NCI-H510A treated with DMSO at 0.1 percent for 48 hours (cell line): ENCODE data around the gene ADI1.
"Not testable (repeated sequence)": the region's sequence is repeated elsewhere in the genome, so short reads cannot be mapped to it uniquely, and the experiment has no call there.

Source experiments
- DNase-seq: peaks from one replicate; lab custom pipeline; 2025; lab: John Stamatoyannopoulos, UW

Gene ADI1

DNA sequence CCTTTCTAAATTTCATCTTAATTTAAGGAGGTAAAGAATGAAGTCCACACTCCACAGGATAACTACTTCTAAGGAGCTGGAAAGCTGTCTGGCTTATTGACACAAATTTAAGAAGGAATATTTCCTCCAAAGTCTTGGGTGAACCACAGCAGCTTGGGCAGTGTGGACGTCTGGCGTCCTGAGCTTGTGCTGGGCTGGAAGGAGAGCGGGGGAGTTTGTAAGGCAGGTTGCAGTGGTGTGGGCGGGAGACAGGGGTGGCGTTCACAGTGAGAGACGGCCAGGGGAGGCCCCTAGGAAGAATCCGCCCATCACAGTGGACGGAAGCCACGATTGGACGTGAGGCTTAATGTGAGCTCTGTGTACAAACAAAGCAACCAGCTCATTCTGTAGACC, 25.7 kb downstream of the ADI1 start:
- peak; percentile 87 for DNase-seq

DNA sequence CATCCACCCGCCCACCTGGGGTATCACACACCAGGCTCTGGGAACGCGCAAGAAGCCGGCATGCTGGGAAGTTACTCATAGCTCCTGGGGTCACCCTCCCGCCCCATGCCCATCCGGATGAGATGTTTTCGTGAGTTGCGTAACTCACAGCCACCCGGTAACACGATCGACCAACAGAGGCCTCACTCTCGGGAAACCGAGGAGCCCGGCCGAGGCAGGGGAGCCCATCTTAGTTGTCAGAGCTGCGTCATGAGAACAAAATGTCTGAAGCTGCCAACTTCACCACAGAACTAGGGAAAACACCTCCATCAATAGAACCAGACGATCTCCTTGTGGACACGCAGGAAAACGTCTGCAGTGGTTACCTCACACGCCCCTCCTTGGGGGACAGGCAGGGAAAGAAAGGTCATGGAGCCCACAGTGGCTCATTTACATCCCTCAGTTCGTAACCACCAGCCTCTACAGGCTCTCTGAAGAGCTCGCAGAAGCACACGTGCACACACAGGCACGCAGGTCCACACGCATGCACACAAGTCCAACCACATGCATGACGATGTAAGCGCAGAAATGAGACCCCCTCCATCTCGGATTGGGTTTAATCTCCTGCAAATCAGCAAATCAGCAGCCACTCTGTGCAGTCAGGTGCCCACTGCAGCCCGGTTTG, 26.2 kb downstream of the ADI1 start:
- no peak for DNase-seq

DNA sequence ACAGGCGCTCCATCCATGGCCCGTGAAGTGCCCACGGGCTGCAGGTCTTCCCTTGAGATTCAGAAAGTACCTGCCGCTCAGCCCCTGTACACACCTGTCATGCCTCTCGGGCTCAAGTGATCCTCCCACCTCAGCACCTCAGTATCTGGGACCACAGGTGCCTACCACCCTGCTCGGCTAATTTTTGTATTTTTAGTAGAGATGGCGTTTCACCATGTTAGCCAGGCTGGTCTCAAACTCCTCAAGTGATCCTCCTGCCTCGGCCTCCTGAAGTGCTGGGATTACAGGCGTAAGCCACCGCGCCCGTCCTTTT, 26.9 kb downstream of the ADI1 start:
- not testable (repeated sequence) for DNase-seq

DNA sequence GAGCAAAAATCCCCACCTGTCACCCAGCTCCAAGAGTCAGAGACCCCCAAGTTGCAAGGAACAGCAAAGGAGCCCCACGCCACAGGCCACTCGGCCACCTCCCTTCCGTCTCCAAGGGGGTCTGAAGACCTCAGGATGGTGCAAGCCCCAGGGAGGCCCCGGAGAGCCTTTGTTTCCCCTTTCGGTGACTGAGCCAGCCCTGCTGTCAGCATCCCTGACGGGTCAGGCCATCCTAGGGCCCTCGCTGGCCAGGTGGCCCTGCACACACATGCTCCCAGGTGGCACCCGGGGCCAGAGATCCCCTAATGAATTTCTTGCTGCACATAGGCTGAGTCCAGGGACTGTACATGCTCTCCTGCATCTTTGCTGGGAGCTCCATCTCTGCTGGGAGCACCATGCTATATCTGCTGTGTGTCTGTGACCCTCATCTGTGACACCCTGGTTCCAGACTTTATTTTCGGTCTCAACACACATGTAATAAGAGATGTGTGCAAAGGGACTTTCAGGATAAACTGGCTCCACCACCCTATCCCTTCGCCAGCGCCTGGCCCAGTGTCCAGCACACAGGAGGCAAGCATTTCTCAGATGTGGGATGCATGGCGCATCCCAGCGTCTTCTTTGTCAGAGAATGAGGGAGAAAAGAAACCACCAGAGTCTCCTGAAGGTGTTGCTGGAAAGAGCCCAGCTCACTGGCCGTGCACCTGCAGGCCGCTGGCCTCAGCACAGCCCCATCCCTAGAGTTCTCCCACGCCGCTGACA, 27.4 kb downstream of the ADI1 start:
- DNase-seq, result no peak

DNA sequence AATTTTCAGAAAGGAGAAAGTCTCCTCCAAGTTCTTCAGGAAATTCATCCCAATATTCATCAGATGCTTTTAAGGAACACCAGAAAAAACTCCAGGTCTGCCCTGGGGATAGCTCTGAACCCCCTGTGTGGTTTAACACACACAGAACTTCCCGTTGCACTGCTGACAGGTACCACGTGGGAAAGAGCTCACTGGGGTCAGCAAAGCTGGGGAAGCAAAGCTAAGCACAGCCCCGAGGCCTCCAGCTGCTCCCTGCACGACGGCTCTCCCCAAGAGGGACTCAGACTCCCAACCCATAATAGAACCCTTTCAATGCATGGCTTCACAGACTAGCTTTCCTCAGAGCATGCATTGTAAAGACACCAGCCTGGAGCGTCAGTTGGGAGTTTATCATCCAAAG, 28.0 kb downstream of the ADI1 start:
- no peak for DNase-seq

DNA sequence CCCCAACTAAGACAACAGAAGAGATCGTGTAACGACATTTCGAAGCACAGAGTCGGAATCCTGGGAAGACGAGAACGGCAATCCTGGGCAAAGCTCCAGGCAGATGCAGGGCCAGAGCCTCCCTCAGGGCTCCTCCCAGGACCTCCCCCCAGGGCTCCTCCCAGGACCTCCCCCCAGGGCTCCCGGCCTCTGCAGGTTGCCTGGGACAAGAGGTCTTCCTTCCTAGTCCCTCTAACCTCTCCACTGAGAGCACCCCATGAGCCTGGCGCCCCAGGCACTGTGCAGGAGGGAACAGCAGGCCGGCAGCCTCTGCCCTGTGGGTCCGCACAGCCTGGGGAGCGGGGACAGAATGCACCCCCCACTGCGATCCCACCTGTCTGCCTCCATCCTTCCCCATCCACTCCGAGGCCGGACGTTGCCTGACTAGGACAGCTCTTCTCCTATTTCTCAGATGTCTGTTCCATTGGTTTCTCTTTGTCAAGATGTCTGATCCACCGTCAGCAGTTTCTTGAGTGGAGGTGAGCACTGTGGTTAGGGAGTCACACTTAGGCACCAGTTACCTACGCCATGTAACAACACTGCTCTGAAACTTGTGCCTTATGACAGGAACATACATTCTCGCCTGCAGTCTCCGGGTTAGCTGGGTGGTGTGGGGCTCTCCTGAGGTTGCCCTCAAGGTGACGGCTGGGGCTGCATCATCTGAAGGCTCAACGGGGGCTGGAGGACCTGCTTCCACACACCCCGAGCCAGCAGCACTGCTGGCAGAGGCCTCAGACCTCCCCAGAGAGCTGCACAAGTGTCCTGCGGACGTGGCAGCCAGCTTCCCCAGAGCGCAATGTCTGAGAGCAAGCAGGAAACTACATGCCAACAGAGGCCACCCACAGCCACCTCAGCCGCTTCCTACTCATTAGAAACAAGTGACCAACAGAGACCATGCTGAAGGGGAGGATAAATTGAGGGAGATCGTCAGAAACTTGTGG, 28.9 kb downstream of the ADI1 start:
- DNase-seq, result no peak

DNA sequence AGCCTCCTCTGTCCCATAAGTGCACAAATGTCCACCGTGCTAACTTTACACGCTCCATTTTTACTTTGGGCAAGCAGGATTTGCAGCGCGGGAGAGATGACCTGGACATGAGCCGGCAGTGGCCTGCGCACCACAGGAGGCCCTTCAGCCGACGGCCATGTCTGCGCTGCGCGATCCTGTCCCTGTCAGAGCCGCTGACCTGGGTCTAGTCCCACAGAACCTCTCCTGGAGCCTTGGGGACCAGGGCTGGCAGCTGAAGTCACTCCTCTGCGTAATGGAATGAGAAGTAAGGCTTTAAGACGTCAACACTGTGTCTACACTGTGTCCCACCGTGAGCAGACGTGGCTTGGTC, 29.6 kb downstream of the ADI1 start:
- no peak for DNase-seq

DNA sequence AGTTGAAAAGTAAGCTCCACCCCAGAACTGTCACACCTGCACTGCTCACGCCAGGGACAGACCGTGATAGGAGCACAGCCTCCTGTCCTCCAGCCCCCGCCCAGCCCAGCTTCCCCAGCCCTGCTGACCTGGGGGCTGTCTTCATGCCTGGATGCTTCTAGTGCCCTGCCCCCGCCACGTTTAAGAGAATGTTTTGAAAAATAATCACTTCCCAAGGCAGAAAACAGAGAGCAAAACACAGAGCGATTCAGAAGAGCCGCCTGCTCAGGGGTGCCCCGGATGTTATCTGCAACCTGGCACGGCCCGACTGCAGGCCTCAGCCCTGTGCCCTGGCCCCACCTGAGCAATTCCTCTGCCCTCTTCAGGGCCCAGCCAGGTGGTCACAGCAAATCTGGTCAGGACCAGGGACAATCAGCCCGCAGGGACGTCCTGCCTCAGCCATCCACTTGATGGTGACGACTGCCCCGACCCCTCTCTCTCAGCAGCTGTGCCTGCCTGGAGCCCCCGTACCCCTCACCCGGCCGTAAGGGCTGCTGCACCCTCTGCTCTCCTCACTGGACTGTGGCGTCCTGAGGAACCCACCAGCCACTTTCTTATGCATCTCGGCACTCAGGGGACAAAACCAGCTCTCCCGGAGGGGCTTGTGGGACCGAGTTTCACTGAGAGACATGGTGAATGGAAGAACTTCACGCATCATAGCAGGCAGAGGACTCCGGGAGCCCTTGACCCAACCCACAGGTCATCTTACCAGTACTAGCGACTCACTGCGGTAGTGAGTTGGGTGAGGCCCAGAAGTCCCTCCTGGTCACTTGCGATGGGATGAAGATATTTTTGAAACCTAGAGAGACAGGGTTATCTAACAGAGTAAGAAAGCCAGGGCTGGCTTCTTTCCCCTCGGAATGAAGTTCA, 30.2 kb downstream of the ADI1 start:
- peak; percentile 48 for DNase-seq

DNA sequence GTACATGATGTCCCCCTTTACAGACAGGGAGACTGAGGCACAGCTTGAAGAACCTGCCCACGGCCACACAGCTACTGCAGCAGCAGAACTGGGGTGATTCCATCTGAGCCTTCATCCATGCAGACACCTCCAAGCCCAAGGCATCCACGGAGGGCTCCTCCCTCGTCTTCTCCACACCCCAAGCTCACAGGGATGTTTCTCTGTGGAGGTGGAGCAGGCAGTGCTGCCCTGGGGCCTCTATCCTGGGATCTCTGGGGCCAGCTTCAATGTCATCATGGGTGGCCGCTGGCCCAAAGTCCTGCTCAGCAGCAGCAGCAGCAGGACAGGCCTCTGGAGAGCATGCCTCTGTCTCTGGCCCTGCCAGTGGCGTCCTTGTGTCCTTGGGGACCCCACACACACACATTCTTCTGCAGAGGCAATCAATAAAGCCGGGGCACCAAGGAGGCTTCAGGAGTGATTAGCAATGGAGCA, 31.2 kb downstream of the ADI1 start:
- DNase-seq, result no peak

DNA sequence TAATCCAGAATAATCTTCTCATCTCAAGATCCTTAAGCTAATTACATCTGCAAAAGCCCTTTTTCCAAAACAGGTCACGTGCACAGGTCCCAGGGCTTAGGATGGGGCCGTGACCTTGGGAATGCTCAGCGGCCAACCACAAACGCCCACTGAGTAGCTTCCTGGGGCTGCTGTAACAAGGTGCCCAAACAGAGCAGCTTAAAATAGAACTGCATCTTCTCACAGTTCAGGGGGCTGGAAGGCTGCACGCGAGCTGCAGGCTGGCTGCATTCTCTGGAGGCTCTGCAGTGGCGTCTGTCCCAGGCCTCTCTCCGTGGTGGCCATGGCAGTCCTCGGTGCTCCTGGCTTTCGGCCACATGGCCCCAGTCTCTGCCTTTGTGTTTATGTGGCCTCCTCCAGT, 31.9 kb downstream of the ADI1 start:
- DNase-seq, result no peak

DNA sequence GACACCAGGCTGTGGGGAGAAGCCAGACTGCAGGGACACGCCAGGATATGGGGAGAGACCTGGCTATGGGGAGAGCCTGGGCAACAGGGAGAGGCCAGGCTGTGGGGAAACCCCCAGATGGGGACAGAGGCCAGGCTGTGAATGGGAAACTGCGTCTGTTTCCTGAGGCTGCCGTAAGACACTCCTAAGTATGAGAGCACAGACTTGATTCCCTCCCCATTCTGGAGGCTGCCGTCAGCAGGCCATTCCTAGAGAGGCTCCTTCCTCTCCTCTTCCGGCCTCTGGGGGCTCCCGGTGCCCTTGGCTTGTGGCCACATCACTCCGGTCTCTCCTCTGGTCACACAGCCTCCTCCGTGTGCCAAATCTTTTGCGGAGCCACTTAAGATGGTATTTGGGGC, 32.3 kb downstream of the ADI1 start:
- no peak for DNase-seq

DNA sequence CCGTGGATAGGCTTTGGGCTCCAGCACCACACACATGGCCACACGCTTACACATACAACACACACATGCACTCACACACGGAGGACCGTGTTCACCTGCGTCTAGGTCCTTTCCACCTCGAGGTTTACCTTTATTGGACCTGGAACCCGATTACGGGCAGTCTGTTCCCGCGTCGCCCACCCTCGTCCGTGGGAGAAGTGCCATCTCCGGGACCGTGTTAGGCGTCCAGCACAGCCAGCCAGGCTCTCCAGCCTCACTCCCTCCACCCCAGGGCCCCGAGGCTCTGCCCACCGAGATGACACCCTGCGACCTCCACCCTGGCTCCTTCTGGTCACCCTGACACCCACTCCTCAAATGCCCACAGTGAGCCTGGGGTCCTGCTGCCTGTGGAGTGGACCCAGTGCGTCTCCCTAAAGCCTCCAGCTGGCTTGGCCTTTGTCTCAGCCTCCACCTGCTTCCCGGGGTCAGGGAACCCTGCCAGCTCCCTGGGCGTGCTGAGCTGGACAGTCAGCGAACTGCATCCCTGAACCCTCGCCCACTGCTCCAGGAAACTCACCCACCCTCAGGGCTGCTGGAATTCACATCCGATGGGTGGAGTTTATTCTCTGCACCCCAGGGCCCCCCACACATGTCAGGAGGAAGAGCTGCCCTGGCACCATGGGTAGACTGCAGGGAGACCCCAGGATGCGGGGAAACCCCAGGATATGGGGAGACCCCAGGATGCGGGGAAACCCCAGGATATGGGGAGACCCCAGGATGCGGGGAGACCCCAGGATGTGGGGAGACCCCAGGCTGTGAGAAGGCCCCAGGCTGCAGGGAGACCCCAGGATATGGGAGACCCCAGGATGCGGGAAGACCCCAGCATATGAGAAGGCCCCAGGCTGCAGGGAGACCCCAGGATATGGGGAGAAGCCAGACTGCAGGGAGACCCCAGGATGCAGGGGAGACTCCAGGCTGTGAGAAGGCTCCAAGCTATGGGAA, 33.0 kb downstream of the ADI1 start:
- DNase-seq, result no peak

DNA sequence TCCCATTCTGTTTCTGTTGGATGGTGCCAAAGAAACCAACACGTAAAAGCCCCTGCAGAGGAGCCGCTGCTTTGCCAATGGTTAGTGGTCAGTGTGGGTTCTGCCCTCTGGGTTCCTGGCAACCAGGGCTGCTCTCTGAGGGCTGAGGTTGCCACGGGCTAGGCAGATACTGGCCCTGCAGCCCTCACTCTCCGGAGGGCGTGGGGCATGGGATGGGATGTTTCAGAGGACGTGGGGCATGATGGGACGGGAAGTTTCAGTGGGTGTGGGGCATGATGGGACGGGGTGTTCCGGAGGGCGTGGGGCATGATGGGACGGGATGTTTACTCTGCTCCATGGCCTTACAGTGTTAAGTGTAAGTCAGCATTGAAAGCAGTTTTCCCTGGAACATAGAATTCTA, 34.2 kb downstream of the ADI1 start:
- no peak for DNase-seq

DNA sequence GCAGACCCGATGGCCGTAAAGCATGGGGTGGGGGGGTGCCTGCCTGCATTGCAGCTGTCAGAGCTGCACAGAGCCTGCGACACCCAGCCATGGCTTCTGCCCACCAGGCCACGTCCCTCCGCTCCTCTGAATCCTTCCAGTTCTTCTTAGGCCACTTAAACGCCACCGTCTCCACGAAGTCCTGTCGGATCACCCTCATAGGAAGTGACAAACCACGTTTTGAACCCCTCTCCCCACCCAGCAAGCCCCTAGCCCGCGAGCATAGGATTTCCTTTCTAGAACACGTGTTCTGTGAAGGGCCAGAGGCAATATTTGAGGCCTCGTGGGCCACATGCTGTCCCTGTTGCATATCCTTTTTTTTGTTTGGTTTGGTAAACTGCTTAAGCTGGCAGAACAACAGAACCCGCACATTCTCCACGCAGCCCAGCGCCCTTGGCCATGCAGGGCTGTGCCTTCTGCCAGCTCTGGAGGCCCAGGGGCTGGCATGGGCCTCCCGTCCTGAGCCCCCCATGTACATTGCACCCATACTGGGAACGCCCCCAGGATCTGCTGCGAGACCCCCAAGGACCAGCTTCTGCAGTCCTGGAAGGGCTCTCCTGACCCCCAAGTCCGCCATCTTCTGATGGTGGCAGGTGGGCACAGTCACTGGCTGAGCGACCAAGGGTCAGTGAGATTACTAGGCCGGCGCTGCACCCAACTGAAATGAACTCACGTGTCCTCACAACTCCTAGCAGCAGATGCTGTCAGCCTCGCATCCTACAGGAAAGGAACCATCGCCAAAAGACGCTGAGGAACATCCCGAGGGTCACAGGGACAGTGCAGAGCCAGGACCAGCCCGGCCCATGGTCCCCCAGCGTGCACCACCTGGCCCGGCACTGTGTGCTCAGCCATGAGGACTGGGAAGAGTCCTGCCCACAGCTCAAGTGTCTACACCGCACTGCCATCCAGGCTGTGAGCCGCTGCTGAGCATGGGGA, 35.1 kb downstream of the ADI1 start:
- no peak for DNase-seq

DNA sequence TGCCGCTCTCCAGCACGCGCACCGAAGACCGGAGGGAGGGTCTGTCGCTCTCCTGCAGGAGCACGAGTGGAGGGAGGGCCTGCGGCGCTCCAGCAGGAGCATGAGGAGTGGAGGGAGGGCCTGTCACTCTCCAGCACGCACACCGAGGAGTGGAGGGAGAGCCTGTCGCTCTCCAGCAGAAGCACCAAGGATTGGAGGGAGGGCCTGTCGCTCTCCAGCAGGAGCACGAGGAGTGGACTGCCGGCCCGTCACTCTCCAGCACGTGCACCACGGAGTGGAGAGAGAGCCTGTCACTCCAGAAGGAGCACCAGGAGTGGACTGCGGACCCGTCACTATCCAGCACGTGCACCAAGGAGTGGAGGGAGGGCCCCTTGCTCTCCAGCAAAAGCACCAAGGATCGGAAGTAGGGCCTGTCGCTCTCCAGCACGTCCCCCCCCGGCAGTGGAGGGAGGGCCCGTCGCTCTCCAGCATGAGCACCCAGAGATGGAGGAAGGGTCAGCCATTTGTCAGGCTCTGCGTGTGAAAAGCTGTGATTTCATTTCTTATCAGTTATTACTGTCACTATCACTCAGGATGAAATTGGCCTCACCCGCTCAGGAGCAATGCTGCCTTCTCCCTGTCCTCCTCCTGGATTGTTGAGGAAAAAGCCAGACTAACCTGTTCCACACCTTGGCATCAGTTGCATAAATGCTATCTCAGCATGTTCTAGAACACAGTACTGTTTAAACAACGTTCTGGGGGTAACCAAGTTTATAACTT, 35.9 kb downstream of the ADI1 start:
- peak; percentile 56 for DNase-seq

DNA sequence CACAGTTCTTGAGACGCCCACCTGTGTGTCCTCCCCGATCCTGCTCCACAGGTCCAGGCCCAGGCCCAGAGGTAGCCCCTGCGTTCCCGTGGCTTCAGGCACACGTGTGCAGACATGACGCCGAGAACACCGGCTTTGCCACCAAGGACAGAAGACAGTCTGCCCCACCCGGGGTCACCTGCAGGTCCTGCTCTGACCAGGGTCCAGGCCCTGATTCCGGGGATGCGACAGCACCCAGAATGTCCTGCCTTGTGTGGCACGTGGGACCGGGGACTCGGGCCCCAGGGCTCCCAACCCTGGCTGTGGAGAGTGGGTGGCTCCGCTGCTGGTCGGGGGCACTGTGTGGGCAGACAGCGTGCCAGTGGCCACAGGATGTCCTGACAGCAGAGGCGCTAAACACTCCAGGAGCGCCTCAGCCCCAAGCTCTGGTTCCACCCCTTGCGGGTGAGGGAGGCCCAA, 36.9 kb downstream of the ADI1 start:
- no peak for DNase-seq

DNA sequence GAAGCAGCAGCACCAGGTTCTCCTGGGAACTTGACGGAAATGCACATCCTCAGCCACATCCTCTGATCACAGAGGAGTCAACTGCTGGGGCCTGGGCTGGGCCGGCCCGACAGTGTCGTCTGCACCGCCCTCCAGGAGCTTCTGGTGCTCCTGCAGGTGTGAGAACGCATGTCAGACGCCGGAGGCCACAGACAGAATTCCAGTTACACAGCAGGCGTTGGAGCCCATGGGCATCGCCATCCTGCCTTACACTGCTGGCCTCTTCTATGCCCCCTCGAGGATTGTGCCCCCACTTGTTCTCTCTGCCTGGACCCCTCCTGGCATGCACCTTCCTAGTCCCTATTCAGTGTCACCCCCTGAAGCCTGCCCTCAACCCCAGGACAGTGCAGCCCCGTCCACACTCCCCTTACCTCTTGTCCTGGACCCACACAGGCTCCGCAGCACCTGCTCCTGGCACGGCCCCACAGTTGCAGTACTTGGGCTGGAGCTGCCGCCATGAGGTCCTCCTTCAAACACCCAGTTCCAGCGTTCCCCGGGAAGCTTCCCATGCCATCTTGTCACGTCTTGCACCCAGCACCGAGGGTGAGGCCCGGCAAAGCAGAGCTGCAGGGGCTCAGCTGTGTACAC, 37.5 kb downstream of the ADI1 start:
- no peak for DNase-seq

DNA sequence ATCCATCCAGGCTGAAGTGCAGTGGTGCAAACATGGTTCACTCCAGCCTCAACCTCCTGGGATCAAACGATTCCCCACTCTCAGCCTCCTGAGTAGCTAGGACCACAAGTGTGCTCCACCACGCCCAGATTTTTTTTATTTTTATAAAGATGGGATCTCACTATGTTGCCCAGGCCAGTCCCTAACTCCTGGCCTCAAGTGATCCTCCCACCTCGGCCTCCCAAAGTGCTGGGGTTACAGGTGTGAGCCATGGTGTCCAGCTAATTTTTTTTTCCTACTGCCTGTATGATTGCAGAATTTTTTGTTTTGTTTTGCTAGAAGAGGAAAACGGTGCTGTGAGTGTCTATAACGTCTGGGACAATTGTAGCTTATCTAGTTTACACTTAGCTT, 38.3 kb downstream of the ADI1 start:
- DNase-seq, result no peak
